Measurements from ENCODE around the gene BICC1. TPM values are rescaled to one million over a fixed set of nuclear protein-coding genes. Genes with fewer than 3 reads are reported as not detected.

BICC1 gene
- total RNA-seq, 1 experiment from 2014 or later: 13.9 TPM

DNA sequence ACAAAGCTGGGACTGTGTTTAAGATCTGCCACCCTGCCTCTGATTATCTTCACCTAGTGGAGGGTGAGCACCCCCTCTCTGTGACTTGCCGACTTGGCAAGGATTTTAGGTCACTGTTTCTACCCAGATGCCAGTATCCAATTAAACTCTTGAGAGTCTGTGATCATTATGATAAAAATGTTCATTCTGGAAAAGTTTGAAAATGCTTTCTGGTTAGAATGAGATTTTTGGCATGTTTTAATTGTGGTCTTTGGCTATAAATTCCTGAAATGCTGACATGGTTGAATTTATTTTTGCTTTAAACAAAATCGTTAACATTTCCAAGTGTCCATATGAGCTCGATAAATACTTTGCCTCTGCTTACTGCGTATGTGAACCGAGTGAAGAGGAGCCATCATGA, 221.4 kb downstream of the BICC1 start:
- no peak overlapping the region for H3K4me3 ChIP-seq (ENCODE audit: low read length)
- no TSS peak for BruUV-seq (replicated peaks)
- POLR2A ChIA-PET (ENCODE audit: unreplicated experiment): no interaction called here
- H3K36me3 ChIP-seq (ENCODE audit: low read depth, low read length): 0 out of 2 replicates have a peak, but pooled peaks cover 6% of the 10 kb centered on the region
- no peaks in the 10 kb centered on the region for H3K79me2 ChIP-seq (ENCODE audit: low read length)
- peaks cover 8% of the 10 kb centered on the region; the same call in 1 of the 2 replicates for H3K9me3 ChIP-seq (ENCODE audit: low read length)
- intact Hi-C loops (cut with micrococcal nuclease): no loop called here
- H3K4me2 ChIP-seq (ENCODE audit: low read length): no peak overlapping the region
- H3F3A ChIP-seq (ENCODE audit: low read length, unreplicated experiment): no peaks in the 10 kb centered on the region
- ATAC-seq (no peak), DNase-seq (no peak)
- H3K9ac ChIP-seq (ENCODE audit: low read length): no peak overlapping the region
- no peaks in the 10 kb centered on the region for H3K4me1 ChIP-seq (ENCODE audit: insufficient read depth, low read length)
- CTCF ChIA-PET: no interaction called here
- H2AFZ ChIP-seq (ENCODE audit: low read length): no peak overlapping the region
- H3K27me3 ChIP-seq (ENCODE audit: low read length): peaks cover 4% of the 10 kb centered on the region; the same call in 1 of the 2 replicates
- H3K27ac ChIP-seq (ENCODE audit: low read length): no peak overlapping the region
- no peaks in the 10 kb centered on the region for H3K9me2 ChIP-seq (replicated peaks; ENCODE audit: low read length)
- H4K20me1 ChIP-seq (ENCODE audit: low read length): no peaks in the 10 kb centered on the region
- TF ChIP-seq EZH2 (IDR thresholded peaks at IDR 0.05; ENCODE audit: low read length, unreplicated experiment) (no peak), EZH2phosphoT487 (IDR thresholded peaks at IDR 0.05; ENCODE audit: borderline replicate concordance, low read length) (no peak)
- TF ChIP-seq, protein P1, sequence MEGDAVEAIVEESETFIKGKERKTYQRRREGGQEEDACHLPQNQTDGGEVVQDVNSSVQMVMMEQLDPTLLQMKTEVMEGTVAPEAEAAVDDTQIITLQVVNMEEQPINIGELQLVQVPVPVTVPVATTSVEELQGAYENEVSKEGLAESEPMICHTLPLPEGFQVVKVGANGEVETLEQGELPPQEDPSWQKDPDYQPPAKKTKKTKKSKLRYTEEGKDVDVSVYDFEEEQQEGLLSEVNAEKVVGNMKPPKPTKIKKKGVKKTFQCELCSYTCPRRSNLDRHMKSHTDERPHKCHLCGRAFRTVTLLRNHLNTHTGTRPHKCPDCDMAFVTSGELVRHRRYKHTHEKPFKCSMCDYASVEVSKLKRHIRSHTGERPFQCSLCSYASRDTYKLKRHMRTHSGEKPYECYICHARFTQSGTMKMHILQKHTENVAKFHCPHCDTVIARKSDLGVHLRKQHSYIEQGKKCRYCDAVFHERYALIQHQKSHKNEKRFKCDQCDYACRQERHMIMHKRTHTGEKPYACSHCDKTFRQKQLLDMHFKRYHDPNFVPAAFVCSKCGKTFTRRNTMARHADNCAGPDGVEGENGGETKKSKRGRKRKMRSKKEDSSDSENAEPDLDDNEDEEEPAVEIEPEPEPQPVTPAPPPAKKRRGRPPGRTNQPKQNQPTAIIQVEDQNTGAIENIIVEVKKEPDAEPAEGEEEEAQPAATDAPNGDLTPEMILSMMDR (conservative IDR thresholded peaks at IDR 0.05; ENCODE audit: low read depth, low read length): no peak

DNA sequence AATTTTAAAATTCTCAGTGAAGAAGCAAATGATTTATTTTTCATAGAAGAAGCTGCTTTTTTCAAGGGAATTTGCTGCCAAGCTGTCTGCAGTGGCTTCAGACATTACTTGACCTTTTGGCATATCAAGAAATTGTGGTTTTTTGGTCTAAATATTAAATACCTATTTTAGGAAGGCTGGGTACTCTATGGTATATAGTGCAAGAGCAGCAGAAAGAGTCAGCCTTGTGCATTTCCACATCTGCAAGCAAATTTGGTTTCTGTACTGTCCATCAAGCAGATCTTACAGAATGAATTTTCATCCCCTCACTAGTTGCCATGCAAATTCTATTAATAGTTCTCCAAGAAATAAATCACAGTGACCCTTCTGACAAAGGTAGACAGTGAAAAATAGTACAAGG, 222.0 kb downstream of the BICC1 start:
- Histone ChIP-seq H3K36me3 (ENCODE audit: low read depth, low read length) (0 out of 2 replicates have a peak, but pooled peaks cover 6% of the 10 kb centered on the region), H3K27ac (ENCODE audit: low read length) (no peak overlapping the region), H3K27me3 (ENCODE audit: low read length) (peaks cover 4% of the 10 kb centered on the region; the same call in 1 of the 2 replicates), H3K9me3 (ENCODE audit: low read length) (peaks cover 8% of the 10 kb centered on the region; the same call in 1 of the 2 replicates), H3K9me2 (replicated peaks; ENCODE audit: low read length) (no peaks in the 10 kb centered on the region), H3K9ac (ENCODE audit: low read length) (no peak overlapping the region), H3K4me2 (ENCODE audit: low read length) (no peak overlapping the region), H4K20me1 (ENCODE audit: low read length) (no peaks in the 10 kb centered on the region), H2AFZ (ENCODE audit: low read length) (no peak overlapping the region), H3F3A (ENCODE audit: low read length, unreplicated experiment) (no peaks in the 10 kb centered on the region), H3K4me3 (ENCODE audit: low read length) (no peak overlapping the region), H3K4me1 (ENCODE audit: insufficient read depth, low read length) (no peaks in the 10 kb centered on the region), H3K79me2 (ENCODE audit: low read length) (no peaks in the 10 kb centered on the region)
- no TSS peak for BruUV-seq (replicated peaks)
- no peak for ATAC-seq
- intact Hi-C loops (cut with micrococcal nuclease): no loop called here
- CTCF ChIA-PET: no interaction called here
- no peak for DNase-seq
- POLR2A ChIA-PET (ENCODE audit: unreplicated experiment): no interaction called here
- TF ChIP-seq EZH2phosphoT487 (IDR thresholded peaks at IDR 0.05; ENCODE audit: borderline replicate concordance, low read length) (no peak), EZH2 (IDR thresholded peaks at IDR 0.05; ENCODE audit: low read length, unreplicated experiment) (no peak)
- TF ChIP-seq, protein P1 (conservative IDR thresholded peaks at IDR 0.05; ENCODE audit: low read depth, low read length): no peak

DNA sequence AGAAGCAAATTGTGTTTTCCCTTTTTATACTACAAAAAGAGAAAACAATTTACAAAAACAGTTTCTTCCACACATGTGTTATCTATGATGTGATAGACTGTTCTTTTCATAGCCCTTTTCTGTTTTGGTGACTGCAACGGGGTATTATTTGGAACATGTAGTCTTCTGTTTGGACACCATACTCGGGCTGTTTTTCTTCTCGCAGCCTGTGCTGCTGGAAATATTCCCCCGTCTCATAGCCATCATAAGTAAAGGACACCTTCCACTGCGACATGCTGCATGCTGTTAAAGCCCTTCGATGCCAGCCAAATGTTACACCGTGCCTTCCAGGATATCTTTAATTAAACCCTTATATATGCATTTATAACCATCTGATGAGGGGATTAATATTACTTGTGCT, 222.4 kb downstream of the BICC1 start:
- H3F3A ChIP-seq (ENCODE audit: low read length, unreplicated experiment): no peaks in the 10 kb centered on the region
- no peak for ATAC-seq
- no peaks in the 10 kb centered on the region for H4K20me1 ChIP-seq (ENCODE audit: low read length)
- intact Hi-C loops (cut with micrococcal nuclease): no loop called here
- H3K27ac ChIP-seq (ENCODE audit: low read length): no peak overlapping the region
- H3K36me3 ChIP-seq (ENCODE audit: low read depth, low read length): 0 out of 2 replicates have a peak, but pooled peaks cover 6% of the 10 kb centered on the region
- no peak overlapping the region for H3K9ac ChIP-seq (ENCODE audit: low read length)
- POLR2A ChIA-PET (ENCODE audit: unreplicated experiment): no interaction called here
- H3K79me2 ChIP-seq (ENCODE audit: low read length): no peaks in the 10 kb centered on the region
- no peaks in the 10 kb centered on the region for H3K4me1 ChIP-seq (ENCODE audit: insufficient read depth, low read length)
- DNase-seq: no peak
- H3K4me3 ChIP-seq (ENCODE audit: low read length): no peak overlapping the region
- TF ChIP-seq EZH2 (IDR thresholded peaks at IDR 0.05; ENCODE audit: low read length, unreplicated experiment): no peak
- TF ChIP-seq, protein P1 (conservative IDR thresholded peaks at IDR 0.05; ENCODE audit: low read depth, low read length): no peak
- no peak for TF ChIP-seq EZH2phosphoT487 (IDR thresholded peaks at IDR 0.05; ENCODE audit: borderline replicate concordance, low read length)
- peaks cover 4% of the 10 kb centered on the region; the same call in 1 of the 2 replicates for H3K27me3 ChIP-seq (ENCODE audit: low read length)
- H2AFZ ChIP-seq (ENCODE audit: low read length): no peak overlapping the region
- no peaks in the 10 kb centered on the region for H3K9me2 ChIP-seq (replicated peaks; ENCODE audit: low read length)
- CTCF ChIA-PET: no interaction called here
- peaks cover 8% of the 10 kb centered on the region; the same call in 1 of the 2 replicates for H3K9me3 ChIP-seq (ENCODE audit: low read length)
- no TSS peak for BruUV-seq (replicated peaks)
- no peak overlapping the region for H3K4me2 ChIP-seq (ENCODE audit: low read length)

Measured in PC-3 (cell line).